Upper lobe of left lung (tissue), 4 donors: ENCODE results near the gene ZIC1.

ENCODE experiments used
- CTCF ChIP-seq, 6 experiments: fragments of 450-650 bp in 4 of 6; fragments of 200-600 bp in 2 of 6; sonication (generic) in 2 of 6; IDR thresholded peaks; one replicate each; pipeline ENCODE4 v1.5.1; 2016 to 2019; ENCODE audit warnings: antibody characterized with exemption in 6 of 6
- POLR2A ChIP-seq, 4 donors: fragments of 450-650 bp; IDR thresholded peaks; one replicate each; pipeline ENCODE4 v1.5.1; 2016 to 2017; ENCODE audit warnings: antibody characterized with exemption in 4 of 4, mild to moderate bottlenecking in 2 of 4
- POLR2AphosphoS5 ChIP-seq, 2 donors: sonication (generic); formaldehyde crosslinking; IDR thresholded peaks; one replicate each; pipeline ENCODE4 v1.5.1; 2017; ENCODE audit warnings: antibody characterized with exemption in 2 of 2

- TF ChIP-seq POLR2AphosphoS5 (IDR thresholded peaks at IDR 0.05) = no peak
- no peak for TF ChIP-seq CTCF (IDR thresholded peaks at IDR 0.05)
- TF ChIP-seq POLR2A (IDR thresholded peaks at IDR 0.05) = no peak
Observed at GRCh38 chr3:147360646-147361453, 48.3 kb upstream of the ZIC1 start.
